HFF-Myc (cell line): ENCODE data around the gene SPTB.

Experiments
- DNase-seq: peaks from one replicate; pipeline ENCODE4 v3.0.0-alpha.2; 2011; ENCODE audit warnings: low read depth; ENCODE audit errors: extremely low read depth
- H3K4me3 ChIP-seq: replicated peaks from 2 replicates; pipeline ENCODE4 v1.5.1; 2011; ENCODE audit warnings: low read depth, mild to moderate bottlenecking, control low read depth, low read length
- TF ChIP-seq, protein P1 (sequence below): IDR thresholded peaks from 2 replicates; pipeline ENCODE4 v1.5.1; 2012; ENCODE audit warnings: mild to moderate bottlenecking, low read depth, low read length, control low read depth; ENCODE audit errors: missing control alignments

The SPTB gene

GRCh38 chr14:64753999-64754398, 125.7 kb downstream of the SPTB start:
- no peak overlapping the region for H3K4me3 ChIP-seq
- TF ChIP-seq, protein P1, sequence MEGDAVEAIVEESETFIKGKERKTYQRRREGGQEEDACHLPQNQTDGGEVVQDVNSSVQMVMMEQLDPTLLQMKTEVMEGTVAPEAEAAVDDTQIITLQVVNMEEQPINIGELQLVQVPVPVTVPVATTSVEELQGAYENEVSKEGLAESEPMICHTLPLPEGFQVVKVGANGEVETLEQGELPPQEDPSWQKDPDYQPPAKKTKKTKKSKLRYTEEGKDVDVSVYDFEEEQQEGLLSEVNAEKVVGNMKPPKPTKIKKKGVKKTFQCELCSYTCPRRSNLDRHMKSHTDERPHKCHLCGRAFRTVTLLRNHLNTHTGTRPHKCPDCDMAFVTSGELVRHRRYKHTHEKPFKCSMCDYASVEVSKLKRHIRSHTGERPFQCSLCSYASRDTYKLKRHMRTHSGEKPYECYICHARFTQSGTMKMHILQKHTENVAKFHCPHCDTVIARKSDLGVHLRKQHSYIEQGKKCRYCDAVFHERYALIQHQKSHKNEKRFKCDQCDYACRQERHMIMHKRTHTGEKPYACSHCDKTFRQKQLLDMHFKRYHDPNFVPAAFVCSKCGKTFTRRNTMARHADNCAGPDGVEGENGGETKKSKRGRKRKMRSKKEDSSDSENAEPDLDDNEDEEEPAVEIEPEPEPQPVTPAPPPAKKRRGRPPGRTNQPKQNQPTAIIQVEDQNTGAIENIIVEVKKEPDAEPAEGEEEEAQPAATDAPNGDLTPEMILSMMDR, result no peak

DNA sequence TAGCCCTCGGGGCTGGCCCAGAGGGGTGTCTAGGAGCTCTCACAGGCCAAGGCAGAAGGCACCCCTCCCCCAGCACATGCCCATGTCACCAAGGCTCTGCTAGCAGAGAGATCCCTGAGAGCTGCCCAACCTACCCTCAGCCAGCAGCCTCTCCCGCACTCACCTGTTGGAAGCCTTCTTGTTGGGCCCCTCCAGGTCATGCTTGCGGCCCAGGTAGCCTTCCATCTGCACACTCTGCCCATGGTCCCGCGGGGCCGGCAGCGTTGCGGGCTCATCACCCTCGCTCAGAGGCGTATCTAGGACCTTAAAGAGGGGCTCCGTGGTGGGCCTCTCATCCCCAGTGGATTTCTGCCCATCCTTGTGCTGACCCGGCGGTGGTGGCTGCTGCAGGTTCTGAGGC, 126.3 kb downstream of the SPTB start:
- H3K4me3 ChIP-seq, result no peak overlapping the region
- TF ChIP-seq, protein P1, result no peak
- no peak for DNase-seq

More at GRCh38 chr14:64753999-64754398, 125.7 kb downstream of the SPTB start:
- no peak for DNase-seq

DNA sequence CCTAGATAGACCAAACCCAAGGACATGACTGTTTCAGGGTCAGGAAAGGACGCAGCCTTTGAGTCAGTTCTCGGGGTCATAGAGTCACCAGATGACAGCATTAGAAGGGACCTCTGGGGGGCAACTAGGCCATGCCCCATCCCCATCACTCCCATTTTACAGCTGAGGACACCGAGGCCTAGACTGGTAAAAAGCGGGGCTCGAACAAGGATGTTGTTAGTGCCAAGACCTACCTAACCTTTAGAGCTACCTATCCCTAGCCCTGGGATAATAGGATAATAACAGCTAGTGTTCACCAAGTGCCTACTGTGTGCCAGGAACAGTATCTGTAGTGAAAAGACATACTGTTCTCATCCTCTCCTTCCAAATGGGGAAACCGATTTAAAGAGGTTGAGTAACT, 126.8 kb downstream of the SPTB start:
- no peak overlapping the region for H3K4me3 ChIP-seq
- TF ChIP-seq, protein P1, result no peak
- DNase-seq, result no peak

- no peak for DNase-seq
- no peak overlapping the region for H3K4me3 ChIP-seq
- TF ChIP-seq, protein P1, result no peak
Measured at GRCh38 chr14:64748995-64749714, 130.6 kb downstream of the SPTB start.

DNA sequence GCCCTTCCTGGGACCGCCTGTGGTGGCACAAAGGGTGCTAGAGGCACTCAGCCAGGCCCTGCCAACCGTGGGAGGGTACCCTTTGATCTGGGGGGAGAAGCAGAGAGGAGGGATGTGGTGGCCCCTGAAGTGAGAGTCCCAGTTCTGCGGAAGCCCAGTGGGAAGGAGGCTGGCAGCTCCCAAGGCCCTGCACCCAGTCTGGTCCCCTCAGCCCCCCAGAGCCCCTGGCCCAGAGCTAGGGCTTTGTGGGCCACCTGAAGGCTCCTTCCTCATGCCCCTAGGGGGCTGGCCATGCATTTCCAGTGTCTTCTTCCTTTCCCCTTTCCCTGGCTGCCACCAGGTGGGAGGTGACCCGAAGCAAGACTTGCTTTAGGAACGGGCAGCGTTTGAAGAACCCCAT, 131.2 kb downstream of the SPTB start:
- TF ChIP-seq, protein P1, result no peak
- no peak overlapping the region for H3K4me3 ChIP-seq
- DNase-seq, result no peak

DNA sequence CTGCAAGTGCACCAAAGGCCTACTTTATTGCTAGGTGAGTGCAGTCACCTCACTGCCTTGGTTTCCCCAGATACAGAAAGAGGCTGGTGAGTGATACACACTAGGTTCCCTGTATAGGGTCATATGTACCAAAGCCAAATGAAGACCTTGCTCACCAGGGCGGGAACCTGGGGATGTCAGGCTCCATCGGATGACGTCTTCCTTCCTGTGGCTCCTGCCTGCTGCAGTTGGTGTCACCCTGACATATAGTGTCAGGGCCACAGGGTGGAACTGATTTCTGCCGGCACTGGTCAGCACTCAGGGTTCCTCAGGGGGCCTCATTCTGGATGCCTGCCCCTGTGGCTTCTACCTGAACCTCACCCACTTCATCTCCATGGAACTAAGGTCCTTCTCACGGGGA, 132.4 kb downstream of the SPTB start:
- TF ChIP-seq, protein P1, result no peak
- no peak overlapping the region for H3K4me3 ChIP-seq
- DNase-seq, result no peak
